ENCODE measurements around the gene SLC41A1. TPM values are rescaled to one million over a fixed set of nuclear protein-coding genes. Genes with fewer than 3 reads are reported as not detected.

Gene SLC41A1
- total RNA-seq, 2 donors from 2014 or later: 31.1 to 64.4 TPM

DNA sequence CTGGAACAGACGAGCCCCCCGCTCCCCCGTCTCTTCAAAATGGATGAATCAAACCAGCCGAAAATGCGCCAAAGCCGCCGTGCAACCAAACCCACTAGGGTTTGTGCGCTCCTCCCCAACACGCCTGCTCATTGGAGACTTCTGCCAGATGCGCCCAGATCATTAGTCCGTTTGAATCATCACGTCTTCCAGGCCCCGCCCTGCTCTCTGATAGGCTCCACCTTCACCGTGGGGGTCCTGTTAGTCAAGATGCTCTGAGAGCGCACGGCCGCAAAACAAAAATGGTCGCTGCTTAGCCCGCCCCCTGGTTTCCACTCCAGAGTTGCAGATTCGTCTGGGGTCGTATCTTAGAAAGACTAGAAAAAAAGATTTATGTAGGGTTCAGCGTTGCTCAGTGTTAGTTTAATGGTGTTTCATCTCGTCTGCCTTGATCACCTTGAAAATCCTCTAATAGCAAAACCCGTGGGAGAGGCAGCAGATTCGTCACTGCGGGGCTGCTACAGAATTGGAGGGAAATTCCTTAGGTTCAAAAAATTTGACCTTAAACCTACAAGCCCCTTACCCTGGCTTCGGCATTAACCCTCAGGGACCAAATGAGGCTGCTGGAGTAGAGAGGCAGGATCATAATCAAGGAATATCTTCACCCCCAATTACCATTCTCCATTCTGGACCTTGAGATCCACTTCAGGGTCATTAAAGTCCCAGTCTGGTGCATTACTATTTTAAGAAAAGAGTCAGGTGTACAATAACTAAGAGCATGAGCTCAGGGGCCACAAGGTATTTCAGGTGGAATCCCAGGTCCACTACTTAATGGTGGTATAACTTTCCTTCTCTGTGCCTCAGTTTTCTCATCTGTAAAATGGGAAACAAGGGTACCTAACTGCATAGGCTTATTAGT lies 62.6 kb downstream of the SLC41A1 start, which contains the start of gene NUCKS1:
Gene NUCKS1 (minus strand): TSS at position 45 of the 898 bp plus-strand sequence. CDS start 209 bp downstream, outside the sequence.
- ATAC-seq: peak; percentile 76 to 83
- H3K9me3 Mint-ChIP-seq: no peaks in the 10 kb centered on the region
- peak; percentile 94 to 95 for DNase-seq (ENCODE audit: low spot score in 2 of 2)
- H3K36me3 Mint-ChIP-seq: peaks cover 20 to 34% of the 10 kb centered on the region in 2 donors
- peak within 1 kb of the TSS; percentile 96 to 100 for H3K27ac Mint-ChIP-seq

DNA sequence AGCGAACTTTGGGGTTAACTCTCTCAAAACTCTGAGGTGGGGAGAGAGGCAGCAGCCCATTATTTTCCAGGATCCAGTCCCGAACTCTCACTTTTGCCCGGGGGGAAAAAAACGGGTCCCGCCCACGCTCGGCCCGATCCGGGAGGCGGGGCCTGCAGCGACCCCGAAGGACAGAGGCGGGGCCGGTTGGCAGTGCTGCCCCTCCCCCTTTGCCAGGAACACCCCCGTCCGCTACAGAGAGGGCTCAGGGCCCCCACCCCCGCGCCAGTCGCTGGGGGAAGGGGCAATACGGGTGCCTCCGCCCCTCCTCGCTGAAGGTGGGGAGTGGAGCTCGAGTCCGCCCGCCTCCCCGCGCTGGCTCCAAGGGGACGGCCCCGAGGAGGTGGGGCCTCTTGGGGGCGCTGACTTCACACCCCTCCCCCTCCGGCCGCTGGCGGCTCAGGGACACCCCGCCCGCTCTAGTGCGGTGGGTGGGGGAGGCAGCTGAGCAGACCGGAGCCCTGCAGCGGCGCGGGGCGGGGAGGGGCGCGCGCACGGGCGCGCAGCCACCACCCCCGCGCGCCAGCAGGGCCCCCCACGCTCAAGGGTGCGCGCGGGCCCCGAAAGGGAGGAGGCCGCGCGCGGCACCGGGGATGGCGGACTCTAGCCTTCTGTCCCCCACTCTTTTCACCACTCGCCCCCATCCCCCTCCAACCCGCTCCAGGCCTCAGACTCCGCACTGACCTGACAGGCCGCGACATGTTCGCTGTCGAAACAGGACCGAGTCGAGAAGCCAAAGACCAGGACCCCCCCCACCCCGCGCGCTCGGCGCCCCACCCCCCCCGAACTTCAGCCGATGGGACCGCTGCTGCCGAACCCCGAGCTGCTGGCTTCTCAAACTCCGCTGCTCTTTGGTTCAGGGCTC lies 63.5 kb downstream of the SLC41A1 start:
- DNase-seq (ENCODE audit: low spot score in 2 of 2) (peak; percentile 97 to 98), ATAC-seq (peak; percentile 82 to 86)
- Mint-ChIP-seq H3K27ac (peak overlapping the region; percentile 96 to 100), H3K36me3 (peaks cover 20 to 37% of the 10 kb centered on the region in 2 donors), H3K9me3 (no peaks in the 10 kb centered on the region)

DNA sequence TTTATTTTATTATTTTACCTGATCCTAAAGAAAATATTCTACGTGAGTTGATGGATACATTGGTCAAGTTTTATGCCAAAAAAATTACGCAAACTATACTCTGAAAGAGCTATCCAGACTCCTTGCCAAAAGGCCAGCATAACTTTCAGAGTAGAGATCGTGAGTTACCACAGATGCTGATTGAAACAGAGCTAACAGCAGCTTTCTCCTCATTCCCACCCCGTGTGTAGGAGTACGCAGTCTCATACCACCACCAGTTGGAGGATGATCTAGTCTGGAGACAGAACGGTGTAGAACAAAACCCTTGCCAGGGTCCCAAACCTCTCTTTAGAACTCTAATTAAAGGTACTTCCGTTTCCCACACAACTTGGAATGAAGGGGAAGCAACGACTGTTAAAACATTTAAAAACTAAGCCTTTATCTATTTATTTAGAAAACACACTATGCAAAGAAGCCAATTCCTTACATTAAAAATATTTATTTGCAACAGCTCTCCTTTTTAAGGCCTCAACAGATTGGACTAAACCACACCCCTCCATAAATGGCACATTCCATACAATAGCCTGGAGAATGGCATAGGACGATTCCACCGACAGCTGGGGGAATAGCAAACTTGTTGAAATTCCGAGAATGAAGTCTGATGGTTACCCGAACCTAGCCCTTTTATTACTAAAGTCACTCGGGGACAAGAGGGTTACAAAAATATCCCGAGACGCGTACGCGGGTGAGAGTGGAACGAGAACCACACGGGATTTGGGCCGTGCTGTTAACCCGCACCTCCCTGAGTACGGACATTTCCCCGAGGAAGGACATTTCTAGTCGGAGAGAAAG lies 64.4 kb downstream of the SLC41A1 start:
- peak overlapping the region; percentile 96 to 98 for H3K27ac Mint-ChIP-seq
- peaks cover 20 to 37% of the 10 kb centered on the region in 2 donors for H3K36me3 Mint-ChIP-seq
- no peaks in the 10 kb centered on the region for H3K9me3 Mint-ChIP-seq
- ATAC-seq (peak; percentile 17 to 43), DNase-seq (ENCODE audit: low spot score in 2 of 2) (peak in 1 of 2 donors; percentile 58)

DNA sequence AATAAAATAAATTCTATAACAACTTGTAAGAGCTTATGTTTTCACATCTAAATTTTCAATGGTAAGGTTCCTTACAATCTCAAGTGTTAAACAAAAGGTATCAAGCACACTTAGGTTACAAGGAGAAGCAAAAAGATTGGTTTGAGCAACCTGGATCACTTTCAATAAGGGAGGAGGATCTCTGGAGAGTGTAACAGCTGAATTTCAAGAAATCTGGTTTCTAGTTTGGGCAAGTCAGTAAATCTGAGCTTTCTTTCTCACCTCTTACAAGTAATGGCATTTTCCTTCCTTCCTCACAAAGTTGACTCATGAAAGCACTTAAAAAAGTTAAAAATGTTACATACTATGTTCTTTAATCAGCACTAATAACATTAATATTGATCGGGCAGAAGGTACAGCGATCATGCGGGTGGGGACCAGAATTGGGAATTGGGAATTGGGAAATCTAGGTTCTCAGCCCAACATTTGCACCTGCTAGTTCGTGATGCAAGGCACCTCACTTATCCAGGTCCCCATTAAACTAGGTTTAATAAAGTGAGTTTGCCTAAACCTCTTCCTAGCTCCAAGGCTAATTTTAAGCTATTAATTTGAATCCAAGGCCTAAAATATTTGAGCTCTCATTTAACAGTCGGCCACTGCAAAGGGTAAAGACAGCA lies 66.1 kb downstream of the SLC41A1 start:
- no peak for ATAC-seq

DNA sequence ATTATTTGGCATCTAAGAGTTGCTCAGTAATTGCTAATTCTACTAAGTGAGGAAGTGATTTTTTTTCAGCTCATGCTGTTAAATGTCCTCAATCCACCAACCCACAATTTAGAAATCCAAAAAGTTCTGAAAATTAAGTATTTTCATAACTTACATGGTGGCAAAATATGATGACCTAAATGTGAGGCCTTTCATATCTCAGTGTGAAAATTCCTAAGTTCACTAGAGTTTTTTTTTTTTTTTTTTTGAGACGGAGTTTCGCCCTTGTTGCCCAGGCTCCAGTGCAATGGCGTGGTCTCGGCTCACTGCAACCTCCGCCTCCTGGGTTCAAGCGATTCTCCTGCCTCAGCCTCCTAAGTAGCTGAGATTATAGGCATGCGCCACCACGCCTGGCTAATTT lies 68.6 kb downstream of the SLC41A1 start:
- Mint-ChIP-seq H3K9me3 (no peaks in the 10 kb centered on the region), H3K27ac (peak overlapping the region in 1 of 2 donors; percentile 3), H3K36me3 (peaks cover 13 to 35% of the 10 kb centered on the region in 2 donors)
- ATAC-seq: no peak
- DNase-seq (ENCODE audit: low spot score in 2 of 2): no peak

More for the DNA sequence above, 66.1 kb downstream of the SLC41A1 start:
- no peak for DNase-seq (ENCODE audit: low spot score in 2 of 2)
- H3K27ac Mint-ChIP-seq: peak overlapping the region; percentile 59 to 89
- peaks cover 20 to 37% of the 10 kb centered on the region in 2 donors for H3K36me3 Mint-ChIP-seq
- H3K9me3 Mint-ChIP-seq: no peaks in the 10 kb centered on the region

DNA sequence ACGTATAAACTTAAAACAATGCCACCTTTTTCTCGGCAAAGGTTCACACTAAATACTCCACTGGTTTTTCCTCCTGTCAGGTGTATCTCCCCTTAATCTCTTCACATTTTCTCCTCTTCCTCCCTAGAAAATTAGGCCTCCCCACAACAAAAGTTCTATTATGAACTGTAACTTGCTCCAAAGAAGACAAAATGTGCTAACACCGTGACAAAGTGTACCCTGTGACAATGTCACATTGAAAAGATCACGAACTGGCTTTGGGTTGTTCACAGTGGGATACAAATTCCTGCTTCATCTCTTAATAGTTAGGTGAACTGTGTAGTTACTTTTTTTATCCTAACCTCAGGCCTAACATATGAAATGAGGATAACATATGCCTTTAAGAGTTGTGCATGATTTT lies 69.0 kb downstream of the SLC41A1 start:
- DNase-seq (ENCODE audit: low spot score in 2 of 2) (no peak), ATAC-seq (no peak)
- Mint-ChIP-seq H3K9me3 (no peaks in the 10 kb centered on the region), H3K36me3 (peaks cover 11 to 37% of the 10 kb centered on the region in 2 donors), H3K27ac (peak overlapping the region; percentile 3 to 51)

DNA sequence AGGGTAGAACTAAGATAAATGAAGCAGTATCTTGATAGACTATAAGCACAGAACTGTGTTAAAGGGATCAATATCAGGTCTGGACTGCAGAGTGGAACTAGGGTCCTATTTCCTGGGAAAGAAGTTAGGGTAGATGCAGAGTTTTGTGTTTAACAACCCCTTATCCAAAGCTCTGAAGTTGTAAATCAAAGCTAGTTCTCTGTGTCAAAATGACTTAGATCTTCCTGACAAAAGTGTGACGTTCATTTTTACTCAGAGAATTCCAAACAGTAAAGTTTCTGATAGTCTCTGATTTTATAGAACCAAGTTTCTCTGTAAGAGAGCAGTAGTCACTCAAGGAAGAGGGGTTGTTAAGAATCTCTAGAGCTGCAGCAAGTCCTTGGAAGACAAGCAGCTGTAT lies 71.3 kb downstream of the SLC41A1 start:
- Mint-ChIP-seq H3K36me3 (peaks cover 0 to 29% of the 10 kb centered on the region in 2 donors), H3K27ac (no peak overlapping the region), H3K9me3 (no peaks in the 10 kb centered on the region)
- ATAC-seq (no peak), DNase-seq (ENCODE audit: low spot score in 2 of 2) (no peak)

DNA sequence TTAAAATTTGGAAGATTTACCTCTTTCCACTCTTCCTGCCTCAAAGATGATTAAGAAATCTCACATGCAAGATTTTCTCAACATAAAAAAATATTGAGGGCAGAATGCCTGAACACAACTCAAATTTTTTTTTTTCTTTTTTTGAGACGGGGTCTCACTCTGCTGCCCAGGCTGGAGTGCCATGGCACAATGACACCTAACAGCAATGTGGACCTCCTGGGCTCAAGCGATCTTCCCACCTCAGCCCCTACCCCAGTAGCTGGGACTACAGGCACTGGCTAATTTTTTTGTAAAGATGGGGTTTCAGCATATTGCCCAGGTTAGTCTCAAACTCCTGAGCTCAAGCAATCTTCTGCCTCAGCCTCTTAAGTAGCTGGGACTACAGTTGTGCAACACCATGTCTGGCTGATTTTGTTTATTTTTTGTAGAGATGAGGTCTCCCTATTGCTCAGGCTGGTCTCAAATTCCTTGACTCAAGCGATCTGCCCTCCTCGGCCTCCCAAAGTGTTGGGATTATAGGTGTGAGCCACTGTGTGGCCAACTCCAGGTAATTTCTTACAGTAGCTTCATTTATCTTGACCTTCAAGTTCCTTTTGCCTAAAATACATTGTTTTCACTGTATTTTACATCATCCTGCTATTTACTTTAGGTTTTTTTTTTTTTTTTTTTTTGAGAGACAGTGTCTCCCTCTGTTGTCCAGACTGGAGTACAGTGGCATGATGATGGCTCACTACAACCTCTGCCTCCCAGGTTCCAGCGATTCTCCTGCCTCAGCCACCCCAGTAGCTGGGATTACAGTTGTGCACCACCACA lies 73.4 kb downstream of the SLC41A1 start:
- ATAC-seq: no peak
- Mint-ChIP-seq H3K27ac (peak overlapping the region in 1 of 2 donors; percentile 84), H3K36me3 (peaks cover 0 to 25% of the 10 kb centered on the region in 2 donors), H3K9me3 (no peaks in the 10 kb centered on the region)
- no peak for DNase-seq (ENCODE audit: low spot score in 2 of 2)

Other genes starting within 250 kb of the SLC41A1 start
- 10 to 100 TPM; 67.8 to 91.3 TPM for gene ELK4, start 181.2 kb downstream of the SLC41A1 start, total RNA-seq
- gene SLC45A3, start 132.7 kb downstream of the SLC41A1 start, total RNA-seq: 1 to 10 TPM in 1 of 2 donors, under 1 TPM in 1; 0.57 to 1.1 TPM
- 100 to 1,000 TPM in 1 of 2 donors, 10 to 100 TPM in 1; 97.1 to 173 TPM for gene NUCKS1, start 63.0 kb downstream of the SLC41A1 start, total RNA-seq
- gene RAB29, start 37.7 kb downstream of the SLC41A1 start, total RNA-seq: 10 to 100 TPM; 22.3 to 39.0 TPM
- under 1 TPM; 0.35 to 0.73 TPM for gene PM20D1, start 36.9 kb upstream of the SLC41A1 start, total RNA-seq
- not detected for gene SLC26A9, start 130.3 kb upstream of the SLC41A1 start, total RNA-seq
- not detected for gene RAB7B, start 190.2 kb upstream of the SLC41A1 start, total RNA-seq
- not detected for gene CTSE, start 210.7 kb upstream of the SLC41A1 start, total RNA-seq
- not detected for gene RHEX, start 240.0 kb upstream of the SLC41A1 start, total RNA-seq

All from activated naive CD4-positive, alpha-beta T cell treated with anti-CD3 and anti-CD28 coated beads, Interleukin-2, amount 50 U/mL, for 72 hours (primary cell).